HEK293 (cell line): ENCODE data around the gene NFKBIL1.

Source experiments
- CTCF ChIP-seq: fragments of 450-650 bp; formaldehyde crosslinking; IDR thresholded peaks from 2 replicates; pipeline ENCODE4 v1.5.1; 2016; ENCODE audit warnings: missing biosample characterization, missing genetic modification characterization
- EGR2 ChIP-seq: fragments of 450-650 bp; formaldehyde crosslinking; IDR thresholded peaks from 2 replicates; pipeline ENCODE4 v1.5.1; 2016; ENCODE audit warnings: low read depth, missing biosample characterization, missing genetic modification characterization
- FEZF1 ChIP-seq: fragments of 450-650 bp; formaldehyde crosslinking; IDR thresholded peaks from 2 replicates; pipeline ENCODE4 v1.5.1; 2016; ENCODE audit warnings: missing biosample characterization, missing genetic modification characterization
- GLIS2 ChIP-seq: fragments of 450-650 bp; formaldehyde crosslinking; IDR thresholded peaks from 2 replicates; pipeline ENCODE4 v1.5.1; 2016; ENCODE audit warnings: missing biosample characterization, missing genetic modification characterization
- HOXC10 ChIP-seq: sonication (generic); formaldehyde crosslinking; IDR thresholded peaks from 2 replicates; pipeline ENCODE4 v1.8.1; 2023; ENCODE audit warnings: mild to moderate bottlenecking, missing genetic modification reagents
- HOXD13 ChIP-seq: sonication (generic); formaldehyde crosslinking; IDR thresholded peaks from 2 replicates; pipeline ENCODE4 v1.8.0; 2022; ENCODE audit warnings: missing genetic modification reagents, borderline replicate concordance
- IKZF3 ChIP-seq: fragments of 450-650 bp; IDR thresholded peaks from 2 replicates; pipeline ENCODE4 v1.5.0; 2018; ENCODE audit warnings: missing biosample characterization, mild to moderate bottlenecking, missing genetic modification characterization, moderate library complexity
- KLF10 ChIP-seq: fragments of 450-650 bp; IDR thresholded peaks from 2 replicates; pipeline ENCODE4 v1.5.1; 2018; ENCODE audit warnings: missing biosample characterization, mild to moderate bottlenecking, missing genetic modification characterization
- KLF16 ChIP-seq: fragments of 450-650 bp; formaldehyde crosslinking; IDR thresholded peaks from 2 replicates; pipeline ENCODE4 v1.5.1; 2017; ENCODE audit warnings: missing biosample characterization, missing genetic modification characterization
- PBX3 ChIP-seq: sonication (generic); formaldehyde crosslinking; IDR thresholded peaks from 2 replicates; pipeline ENCODE4 v1.8.1; 2022; ENCODE audit warnings: mild to moderate bottlenecking, moderate library complexity, missing genetic modification reagents
- SCRT2 ChIP-seq: fragments of 450-650 bp; formaldehyde crosslinking; IDR thresholded peaks from 2 replicates; pipeline ENCODE4 v1.5.1; 2016; ENCODE audit warnings: missing biosample characterization, missing genetic modification characterization
- SP2 ChIP-seq: fragments of 450-650 bp; formaldehyde crosslinking; IDR thresholded peaks from 2 replicates; pipeline ENCODE4 v1.5.1; 2016; ENCODE audit warnings: missing biosample characterization, missing genetic modification characterization
- SP3 ChIP-seq: fragments of 450-650 bp; formaldehyde crosslinking; IDR thresholded peaks from 2 replicates; pipeline ENCODE4 v1.5.1; 2016; ENCODE audit warnings: missing biosample characterization, missing genetic modification characterization
- TRIM28 ChIP-seq: IDR thresholded peaks from 2 replicates; pipeline ENCODE4 v1.6.1; 2011; ENCODE audit warnings: low read length, control low read depth, borderline replicate concordance
- YY1 ChIP-seq: fragments of 450-650 bp; formaldehyde crosslinking; IDR thresholded peaks from 2 replicates; pipeline ENCODE4 v1.5.1; 2018; ENCODE audit warnings: missing biosample characterization, missing genetic modification characterization
- ZBTB17 ChIP-seq: fragments of 450-650 bp; formaldehyde crosslinking; IDR thresholded peaks from 2 replicates; pipeline ENCODE4 v1.5.1; 2016; ENCODE audit warnings: missing biosample characterization, missing genetic modification characterization
- ZBTB20 ChIP-seq: fragments of 450-650 bp; formaldehyde crosslinking; IDR thresholded peaks from 2 replicates; pipeline ENCODE4 v1.5.1; 2016; ENCODE audit warnings: missing biosample characterization, missing genetic modification characterization
- ZBTB44 ChIP-seq: fragments of 450-650 bp; IDR thresholded peaks from 2 replicates; pipeline ENCODE4 v1.5.1; 2018; ENCODE audit warnings: missing biosample characterization, mild to moderate bottlenecking, missing genetic modification characterization
- ZBTB49 ChIP-seq: fragments of 450-650 bp; formaldehyde crosslinking; IDR thresholded peaks from 2 replicates; pipeline ENCODE4 v1.5.1; 2016; ENCODE audit warnings: missing biosample characterization, missing genetic modification characterization, low read depth
- ZFP69B ChIP-seq: fragments of 450-650 bp; formaldehyde crosslinking; IDR thresholded peaks from 2 replicates; pipeline ENCODE4 v1.5.1; 2016; ENCODE audit warnings: missing biosample characterization, missing genetic modification characterization
- ZIC2 ChIP-seq: fragments of 450-650 bp; formaldehyde crosslinking; IDR thresholded peaks from 2 replicates; pipeline ENCODE4 v1.5.1; 2016; ENCODE audit warnings: missing biosample characterization, missing genetic modification characterization
- ZNF10 ChIP-seq: fragments of 450-650 bp; formaldehyde crosslinking; IDR thresholded peaks from 2 replicates; pipeline ENCODE4 v1.5.1; 2017; ENCODE audit warnings: missing biosample characterization, missing genetic modification characterization
- ZNF2 ChIP-seq: fragments of 450-650 bp; formaldehyde crosslinking; IDR thresholded peaks from 2 replicates; pipeline ENCODE4 v1.5.1; 2016; ENCODE audit warnings: missing biosample characterization, missing genetic modification characterization
- ZNF24 ChIP-seq: fragments of 450-650 bp; formaldehyde crosslinking; IDR thresholded peaks from 2 replicates; pipeline ENCODE4 v1.5.1; 2016; ENCODE audit warnings: missing biosample characterization, missing genetic modification characterization
- ZNF404 ChIP-seq: fragments of 450-650 bp; formaldehyde crosslinking; IDR thresholded peaks from 2 replicates; pipeline ENCODE4 v1.5.1; 2017; ENCODE audit warnings: missing biosample characterization, missing genetic modification characterization
- ZNF48 ChIP-seq: fragments of 450-650 bp; formaldehyde crosslinking; IDR thresholded peaks from 2 replicates; pipeline ENCODE4 v1.5.1; 2016; ENCODE audit warnings: missing biosample characterization, missing genetic modification characterization
- ZNF501 ChIP-seq: fragments of 450-650 bp; formaldehyde crosslinking; IDR thresholded peaks from 2 replicates; pipeline ENCODE4 v1.5.1; 2016; ENCODE audit warnings: missing biosample characterization, missing genetic modification characterization
- ZNF585B ChIP-seq: fragments of 450-650 bp; formaldehyde crosslinking; IDR thresholded peaks from 2 replicates; pipeline ENCODE4 v1.5.1; 2016; ENCODE audit warnings: missing biosample characterization, missing genetic modification characterization
- ZNF654 ChIP-seq: fragments of 450-650 bp; formaldehyde crosslinking; IDR thresholded peaks from 2 replicates; pipeline ENCODE4 v1.5.1; 2016; ENCODE audit warnings: low read depth, missing biosample characterization, missing genetic modification characterization
- ZNF692 ChIP-seq: fragments of 450-650 bp; formaldehyde crosslinking; IDR thresholded peaks from 2 replicates; pipeline ENCODE4 v1.5.1; 2016; ENCODE audit warnings: missing biosample characterization, missing genetic modification characterization
- ZSCAN30 ChIP-seq: fragments of 450-650 bp; IDR thresholded peaks from 2 replicates; pipeline ENCODE4 v1.5.1; 2018; ENCODE audit warnings: missing biosample characterization, mild to moderate bottlenecking, missing genetic modification characterization, moderate library complexity

The NFKBIL1 gene

GRCh38 chr6:31546339-31546957 is 960 bp upstream of the NFKBIL1 start, which contains the start of gene ATP6V1G2 (continued):
- TF ChIP-seq ZSCAN30 (tag by site-specific recombination) (peak; percentile 97; the same call in 1 of the 2 replicates), CTCF (tag by site-specific recombination) (peak; percentile 87), ZNF48 (no peak), PBX3 (CRISPR knock-in tag) (no peak), ZBTB44 (peak; percentile 79; the same call in 1 of the 2 replicates), SP2 (peak; percentile 75), HOXC10 (no peak), ZNF10 (peak; percentile 89), ZBTB17 (peak; percentile 87), ZNF2 (tag by site-specific recombination) (peak; percentile 60; the same call in 1 of the 2 replicates), HOXD13 (CRISPR knock-in tag) (no peak), ZNF501 (peak; percentile 49; the same call in 1 of the 2 replicates), ZNF585B (tag by site-specific recombination) (no peak), TRIM28 (peak; percentile 81; the same call in 1 of the 2 replicates), FEZF1 (tag by site-specific recombination) (peak; percentile 72), KLF10 (peak; percentile 37; the same call in 1 of the 2 replicates), SP3 (tag by site-specific recombination) (peak; percentile 36), SCRT2 (tag by site-specific recombination) (peak; percentile 100), ZNF404 (tag by site-specific recombination) (no peak), ZFP69B (tag by site-specific recombination) (0 out of 2 replicates have a peak, but pooled peaks have one; percentile 31), ZNF654 (peak; percentile 99), KLF16 (peak; percentile 26; the same call in 1 of the 2 replicates), ZNF692 (peak; percentile 10; the same call in 1 of the 2 replicates), ZNF24 (tag by site-specific recombination) (0 out of 2 replicates have a peak, but pooled peaks have one; percentile 65), EGR2 (tag by site-specific recombination) (peak; percentile 34), YY1 (tag by site-specific recombination) (0 out of 2 replicates have a peak, but pooled peaks have one; percentile 27), IKZF3 (tag by site-specific recombination) (peak; percentile 99), ZBTB20 (tag by site-specific recombination) (peak; percentile 11; the same call in 1 of the 2 replicates), ZBTB49 (tag by site-specific recombination) (no peak), GLIS2 (peak; percentile 75), ZIC2 (tag by site-specific recombination) (peak; percentile 44; the same call in 1 of the 2 replicates)
